NCI-H69 (cell line): Measurements from ENCODE around the gene IFI35.
"Not testable (repeated sequence)": the region's sequence is repeated elsewhere in the genome, so short reads cannot be mapped to it uniquely, and the experiment has no call there.

ENCODE experiments used
- DNase-seq: peaks from one replicate; lab custom pipeline; 2025; lab: John Stamatoyannopoulos, UW

The IFI35 gene

DNA sequence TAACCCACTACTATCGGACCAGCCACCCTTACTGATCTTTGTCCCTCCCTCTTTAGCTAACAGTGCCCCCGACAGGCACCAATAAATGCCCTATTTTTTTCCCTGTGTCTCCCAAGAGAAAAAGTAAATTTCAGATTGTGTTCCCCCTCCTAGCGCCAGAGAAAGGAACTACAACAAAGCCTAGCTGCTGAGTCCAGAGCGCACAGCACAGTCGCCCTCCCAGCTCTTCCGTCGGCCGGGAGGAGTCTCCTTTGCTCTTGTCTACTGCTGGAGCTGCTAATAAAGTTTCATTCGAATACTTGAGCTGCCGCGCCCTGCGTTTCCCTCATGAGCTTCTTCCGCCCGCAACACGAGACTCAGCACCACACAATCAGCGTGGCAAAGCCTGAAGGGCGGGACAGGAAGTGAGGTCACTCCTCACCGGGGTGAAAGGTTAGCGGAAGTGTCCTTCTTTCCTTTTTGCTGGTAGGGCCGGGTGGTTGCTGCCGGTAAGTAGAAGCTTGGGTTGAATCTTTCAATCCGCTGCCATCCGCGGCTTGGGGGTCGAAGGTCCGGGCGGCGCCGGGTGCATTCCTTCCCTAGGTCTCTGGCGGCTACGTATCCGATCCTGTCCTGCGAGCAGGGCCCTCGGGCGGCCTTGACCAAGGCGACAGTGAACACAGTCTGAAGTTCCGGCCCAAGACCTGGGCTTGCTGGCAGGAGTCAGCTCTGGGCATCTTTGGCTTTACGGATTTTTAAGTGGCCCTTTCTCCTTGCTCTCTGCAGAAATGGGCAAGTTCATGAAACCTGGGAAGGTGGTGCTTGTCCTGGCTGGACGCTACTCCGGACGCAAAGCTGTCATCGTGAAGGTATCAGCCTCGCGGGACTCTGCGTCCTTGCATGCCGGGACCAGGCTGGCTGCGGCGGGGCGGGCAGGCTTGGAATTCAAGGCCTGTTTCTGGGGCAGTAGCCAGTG, 8.3 kb upstream of the IFI35 start, which contains the start of gene RPL27:
RPL27 (plus strand) TSS at position 436 of the 955 bp plus-strand sequence; CDS start at position 768, 332 bp downstream.
- peak; percentile 100 for DNase-seq

DNA sequence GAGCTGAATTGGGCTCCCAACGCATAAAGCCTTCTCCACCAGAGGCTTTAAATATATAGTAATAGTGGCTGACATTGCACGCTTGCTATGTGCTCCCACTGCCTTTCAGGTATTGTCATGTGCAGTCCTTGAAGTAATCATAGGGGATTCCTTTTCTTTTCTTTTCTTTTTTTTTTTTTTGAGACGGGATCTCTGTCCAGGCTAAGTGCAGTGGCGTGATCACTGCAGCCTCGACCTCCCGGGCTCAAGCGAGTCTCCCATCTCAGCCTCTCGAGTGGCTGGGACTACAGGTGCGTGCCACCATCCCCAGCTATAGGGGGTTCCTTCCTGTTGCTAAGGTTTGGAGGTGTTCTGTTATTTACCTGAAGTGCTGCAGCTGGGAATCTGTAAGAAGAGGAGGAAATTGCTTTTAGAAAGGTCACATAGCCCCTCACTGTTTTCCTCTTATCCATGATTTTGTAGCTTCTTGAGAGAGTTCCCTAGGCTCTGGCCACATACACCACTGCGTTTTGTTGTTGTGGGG, 7.5 kb upstream of the IFI35 start:
- DNase-seq: no peak

- not testable (repeated sequence) for DNase-seq
Measured at GRCh38 chr17:43000894-43001293, 5.7 kb upstream of the IFI35 start.

GRCh38 chr17:43003542-43004172, 2.9 kb upstream of the IFI35 start:
- no peak for DNase-seq

DNA sequence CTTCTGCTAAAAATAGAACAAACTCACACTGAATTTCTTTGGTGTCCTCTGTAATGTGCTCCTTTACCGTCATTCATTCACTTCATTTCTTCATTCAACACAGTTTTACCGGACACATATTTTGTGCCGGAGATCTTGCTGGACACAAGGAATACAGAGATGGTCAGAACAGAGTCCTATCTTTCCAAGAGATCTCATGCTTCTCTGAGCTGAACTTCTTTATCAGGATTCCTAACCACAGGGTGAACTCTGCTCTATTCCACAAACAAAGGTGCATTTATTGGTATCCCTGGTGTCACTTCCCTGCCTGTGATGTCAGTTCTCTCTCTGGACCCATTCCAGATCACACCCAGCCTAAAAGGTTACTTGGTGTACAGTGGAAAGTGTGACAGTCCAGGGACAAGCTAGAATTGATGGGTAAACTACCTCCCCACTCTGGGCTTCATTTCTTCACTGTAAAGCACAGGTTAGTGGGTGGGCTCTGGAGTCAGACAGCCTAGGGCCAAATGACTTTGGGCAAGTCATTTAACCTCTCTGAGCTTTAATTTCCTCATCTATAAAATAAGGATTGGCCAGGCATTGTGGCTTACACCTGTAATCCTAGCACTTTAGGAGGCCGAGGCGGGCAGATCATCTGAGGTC, 4.2 kb downstream of the IFI35 start:
- DNase-seq: no peak

GRCh38 chr17:43011728-43012472, 5.3 kb downstream of the IFI35 start:
- no peak for DNase-seq

- no peak for DNase-seq
Measured at GRCh38 chr17:43013296-43013695, 6.7 kb downstream of the IFI35 start.

DNA sequence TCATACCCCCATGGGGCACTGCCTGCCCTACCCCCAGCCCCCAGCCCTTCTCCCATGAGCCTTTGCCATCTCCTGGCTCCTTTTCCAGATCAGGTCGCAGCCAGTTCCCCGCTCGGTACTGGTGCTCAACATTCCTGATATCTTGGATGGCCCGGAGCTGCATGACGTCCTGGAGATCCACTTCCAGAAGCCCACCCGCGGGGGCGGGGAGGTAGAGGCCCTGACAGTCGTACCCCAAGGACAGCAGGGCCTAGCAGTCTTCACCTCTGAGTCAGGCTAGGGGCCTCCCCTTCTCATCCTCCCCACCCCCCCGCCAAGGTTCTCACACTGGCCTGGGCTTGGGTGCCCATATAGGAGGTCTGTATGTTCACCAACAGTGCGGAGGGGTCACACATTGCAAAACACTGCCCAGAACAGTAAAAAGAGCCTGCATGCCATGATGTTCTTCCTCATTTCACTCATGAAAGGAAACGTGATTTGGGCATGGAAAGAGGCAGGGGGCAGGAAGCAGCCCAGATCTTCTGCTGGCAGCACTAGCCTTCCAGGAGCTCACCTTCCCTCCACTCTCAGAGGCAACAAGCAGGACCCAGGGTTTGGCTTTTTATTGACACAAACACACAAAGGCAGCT, 7.5 kb downstream of the IFI35 start:
- no peak for DNase-seq

DNA sequence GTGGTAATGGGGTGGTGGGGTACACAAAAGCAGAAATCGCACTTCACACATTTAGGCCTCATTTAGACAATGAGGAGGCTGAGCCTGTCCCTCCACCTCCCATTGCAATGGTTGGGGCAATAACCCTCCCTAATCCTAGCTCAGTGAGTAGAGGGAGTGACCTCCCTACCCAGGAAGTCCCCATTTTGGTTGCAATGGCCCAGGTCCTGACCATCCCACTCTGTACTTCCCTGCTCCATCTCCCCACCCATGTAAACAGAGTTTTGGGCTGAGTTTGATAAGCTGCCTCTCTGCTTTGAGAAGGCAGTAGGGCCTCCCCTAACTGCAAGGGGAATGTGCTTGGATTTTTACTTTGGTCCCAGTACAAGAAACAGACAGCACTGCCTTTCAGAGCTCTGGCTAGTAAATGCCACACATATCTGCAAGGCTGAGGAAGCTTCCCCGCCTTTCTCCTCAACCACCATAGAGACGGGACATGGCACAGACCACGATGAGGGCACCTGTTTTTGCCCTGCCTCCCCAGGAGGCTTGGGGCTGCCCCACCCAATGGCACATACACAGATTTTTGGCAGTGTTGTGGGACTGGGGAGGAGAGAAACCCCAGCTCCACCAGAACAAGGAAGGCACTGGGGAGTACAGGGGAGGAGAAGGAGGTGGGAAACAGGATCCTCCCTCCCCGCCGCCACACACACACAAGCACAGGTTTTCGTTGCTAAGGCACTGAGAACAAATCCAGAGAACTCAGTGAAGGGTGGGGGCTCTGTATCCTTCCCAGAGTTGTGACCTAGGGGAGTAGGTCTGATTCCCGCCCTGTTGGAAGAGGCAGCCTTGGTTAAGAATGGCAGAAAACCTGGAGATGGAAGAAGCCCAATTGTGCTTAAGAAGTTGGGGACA, 8.3 kb downstream of the IFI35 start:
- DNase-seq: no peak

DNA sequence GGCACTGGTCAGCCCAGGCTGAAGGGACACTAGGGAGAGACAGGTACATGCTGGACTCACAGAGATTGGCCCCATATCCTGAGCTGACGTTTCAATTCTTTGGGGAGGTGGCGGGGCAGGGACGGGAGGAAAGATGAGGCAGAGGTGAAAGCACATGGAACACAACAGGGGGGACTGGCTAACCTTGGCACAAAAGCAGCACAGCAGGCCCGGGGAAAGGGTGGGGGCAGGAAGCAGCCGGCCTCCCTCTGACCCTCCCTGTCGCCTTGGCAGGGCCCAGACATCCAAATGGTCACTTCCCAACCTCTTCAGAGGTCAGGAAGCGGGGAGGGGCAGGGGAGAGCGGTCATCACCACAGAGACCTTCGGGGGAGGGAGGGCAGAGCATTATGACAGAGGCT, 9.0 kb downstream of the IFI35 start:
- no peak for DNase-seq

DNA sequence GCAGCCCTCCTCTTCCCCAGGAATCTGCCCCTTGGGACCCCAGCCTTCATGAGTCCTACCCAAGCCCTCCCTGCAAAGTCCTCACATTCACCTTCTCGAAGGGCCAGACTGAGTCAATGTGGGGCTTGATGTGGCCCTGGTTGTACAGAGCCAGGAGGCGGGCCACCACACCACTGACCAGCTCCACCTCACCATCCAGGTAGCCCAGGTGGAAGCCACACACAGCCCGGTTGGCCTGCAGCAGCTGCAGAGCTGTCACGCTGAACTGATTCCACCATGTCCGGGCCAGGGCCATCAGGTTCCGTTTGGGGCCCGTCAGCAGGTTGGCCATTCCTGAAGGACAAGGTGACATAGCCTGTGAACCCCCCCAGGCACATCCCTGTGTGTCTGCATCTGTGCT, 9.6 kb downstream of the IFI35 start:
- no peak for DNase-seq

GRCh38 chr17:43018008-43018853, 11.6 kb downstream of the IFI35 start:
- peak; percentile 54 for DNase-seq

- DNase-seq: no peak
Measured at GRCh38 chr17:43018932-43019331, 12.3 kb downstream of the IFI35 start.

DNA sequence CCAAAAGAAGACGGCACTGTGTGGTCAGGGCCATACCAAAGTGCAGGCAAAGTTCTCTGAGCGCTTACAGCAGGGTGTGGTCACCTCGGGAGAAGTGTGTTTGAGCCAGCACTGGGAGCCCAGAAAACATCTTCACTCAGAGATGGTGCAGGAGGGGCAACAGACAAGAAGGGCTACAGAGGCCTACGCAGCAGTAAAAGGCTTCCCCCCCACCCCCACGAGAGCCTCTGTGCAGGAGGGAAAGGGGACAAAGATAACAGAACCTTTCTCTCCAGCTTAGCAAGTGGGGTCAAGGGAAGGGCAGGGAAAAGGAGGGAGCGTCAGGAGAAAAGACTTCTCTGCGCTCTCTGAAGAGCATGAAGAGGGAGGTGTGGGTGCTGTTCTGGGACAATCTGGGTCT, 12.8 kb downstream of the IFI35 start:
- DNase-seq: no peak

DNA sequence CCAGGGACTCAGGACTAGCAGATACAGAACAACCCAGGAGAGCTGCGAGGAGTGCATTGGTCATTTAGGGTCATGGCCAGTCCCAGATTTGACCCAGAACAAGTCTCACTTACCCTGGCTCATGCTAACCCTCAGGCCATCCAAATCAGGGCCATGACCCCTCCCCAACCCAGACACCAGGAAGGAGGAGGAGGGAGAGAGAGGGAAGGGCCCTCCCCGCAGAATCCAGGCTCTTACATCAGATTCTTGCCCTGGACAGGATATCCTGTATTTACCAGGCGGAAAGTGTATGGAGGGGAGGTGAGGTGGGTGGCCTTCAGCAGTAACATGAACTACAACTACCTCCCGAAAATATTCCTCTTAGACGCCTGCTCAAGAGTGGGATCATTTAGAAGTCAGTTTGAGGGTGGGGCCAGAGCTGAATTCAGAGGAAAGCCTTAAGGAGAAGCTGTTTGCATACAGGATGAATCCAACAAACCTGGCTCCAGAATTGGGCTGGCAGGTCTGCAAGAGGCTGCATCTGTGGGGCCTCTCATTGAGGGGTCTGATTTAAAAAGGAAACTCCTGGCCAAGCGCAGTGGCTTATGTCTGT, 13.5 kb downstream of the IFI35 start:
- no peak for DNase-seq

GRCh38 chr17:43020789-43021740, 14.5 kb downstream of the IFI35 start:
- DNase-seq: peak; percentile 71

- peak; percentile 91 for DNase-seq
Measured at GRCh38 chr17:43021741-43022512, 15.3 kb downstream of the IFI35 start, which contains the start of gene VAT1. Gene VAT1, minus strand, starts transcription at chr17:43022385. Its CDS starts 63 bp downstream, at chr17:43022322.
